GM21381 (cell line): ENCODE measurements around the gene ZFP36L2.
A peak's percentile ranks its signal among the peaks of the same experiment; 100 is the strongest.

Experiments
- ATAC-seq: cut with Tn5 transposase; IDR thresholded peaks from one replicate; pipeline ENCODE4 v1.9.1; 2021; ENCODE audit warnings: mild to moderate bottlenecking, moderate library complexity; ENCODE audit not compliant: unreplicated experiment

The ZFP36L2 gene

DNA sequence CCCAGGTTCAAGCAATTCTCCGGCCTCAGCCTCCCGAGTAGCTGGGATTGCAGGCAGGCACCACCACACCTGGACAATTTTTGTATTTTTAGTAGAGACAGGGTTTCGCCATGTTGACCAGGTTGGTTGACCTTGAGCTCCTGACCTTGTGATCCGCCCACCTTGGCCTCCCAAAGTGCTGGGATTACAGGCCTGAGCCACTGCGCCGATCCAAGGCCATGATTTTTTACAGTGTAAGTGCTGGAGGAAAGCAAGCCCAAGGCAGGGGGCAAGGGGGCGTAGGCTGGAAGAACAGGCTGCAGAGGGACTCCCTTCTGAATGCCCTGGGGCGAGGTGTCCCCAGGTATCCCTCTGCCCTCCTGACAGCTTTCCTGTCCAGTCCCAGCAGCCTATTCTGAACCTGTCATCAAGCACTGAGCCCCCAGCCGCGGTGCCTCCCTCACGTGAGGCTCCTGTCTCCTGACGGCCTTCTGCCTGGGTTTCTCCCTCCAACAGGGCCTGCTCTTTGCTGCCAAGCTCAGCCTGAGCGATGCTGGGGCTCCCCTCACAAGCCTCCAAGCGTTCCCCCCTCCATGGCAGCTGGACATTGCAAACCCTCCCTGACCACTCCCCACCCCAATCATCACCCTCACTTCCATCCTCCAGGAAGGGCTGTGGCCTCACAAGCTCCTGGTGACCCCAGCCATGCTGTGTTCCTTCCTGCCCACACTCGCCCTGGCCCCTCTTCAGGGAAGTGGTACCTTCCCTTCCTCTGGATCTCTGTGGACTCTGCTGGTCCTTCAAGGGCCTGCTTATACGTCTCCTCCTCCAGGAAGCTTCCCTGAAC is 37.6 kb downstream of the ZFP36L2 start:
- ATAC-seq, result no peak

DNA sequence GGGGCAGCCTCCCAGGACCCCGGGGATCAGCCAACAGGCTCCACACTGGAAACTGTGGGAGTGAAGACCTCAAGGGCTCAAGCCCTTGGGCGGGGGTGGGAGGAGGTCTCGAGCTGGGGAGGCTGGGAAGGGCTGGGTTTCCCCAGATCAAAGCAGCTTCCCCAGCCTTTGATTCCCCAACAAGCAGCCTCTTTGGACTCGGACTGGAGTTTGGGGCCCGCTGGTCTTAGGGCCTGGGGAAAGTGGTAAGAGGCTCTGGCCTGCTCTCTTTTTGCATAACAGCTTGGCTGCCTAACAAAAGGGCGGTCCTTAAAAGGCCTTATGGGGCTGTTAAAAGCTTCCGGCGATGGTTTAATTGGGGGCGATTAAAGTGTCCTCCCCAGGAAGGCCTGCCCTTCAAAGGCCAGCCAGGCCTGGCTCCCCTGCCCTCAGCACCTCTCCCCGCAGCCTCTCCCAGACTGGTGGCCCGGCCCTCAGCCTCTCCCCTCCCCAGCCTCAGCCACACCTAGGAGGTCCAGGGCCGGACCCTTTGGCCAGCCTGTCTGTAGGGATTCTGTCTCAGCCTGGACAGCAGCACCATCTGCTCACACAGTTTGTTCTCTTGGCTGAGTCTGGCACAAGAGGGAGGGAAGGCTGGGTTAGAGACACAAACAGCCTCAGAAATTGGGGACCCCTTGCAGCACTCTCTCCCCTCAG is 39.6 kb downstream of the ZFP36L2 start:
- no peak for ATAC-seq

DNA sequence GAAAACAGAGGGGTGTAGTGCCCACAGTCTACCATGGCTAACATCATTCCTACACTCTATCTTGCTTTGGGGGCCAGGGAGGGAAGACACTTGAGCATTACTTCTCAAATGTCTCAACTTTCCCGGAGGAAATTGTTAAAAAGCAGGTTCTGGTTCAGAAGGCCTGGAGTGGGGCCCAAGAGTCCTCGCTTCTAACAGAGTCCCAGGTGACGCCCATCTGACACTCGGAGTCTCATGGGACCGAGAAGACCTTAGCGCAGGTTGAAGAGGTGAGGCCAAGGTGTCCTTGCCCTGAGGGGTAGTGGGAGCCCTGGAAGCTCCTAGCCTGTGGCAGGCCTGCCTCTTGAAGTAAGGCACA is 40.1 kb downstream of the ZFP36L2 start:
- ATAC-seq, result no peak

DNA sequence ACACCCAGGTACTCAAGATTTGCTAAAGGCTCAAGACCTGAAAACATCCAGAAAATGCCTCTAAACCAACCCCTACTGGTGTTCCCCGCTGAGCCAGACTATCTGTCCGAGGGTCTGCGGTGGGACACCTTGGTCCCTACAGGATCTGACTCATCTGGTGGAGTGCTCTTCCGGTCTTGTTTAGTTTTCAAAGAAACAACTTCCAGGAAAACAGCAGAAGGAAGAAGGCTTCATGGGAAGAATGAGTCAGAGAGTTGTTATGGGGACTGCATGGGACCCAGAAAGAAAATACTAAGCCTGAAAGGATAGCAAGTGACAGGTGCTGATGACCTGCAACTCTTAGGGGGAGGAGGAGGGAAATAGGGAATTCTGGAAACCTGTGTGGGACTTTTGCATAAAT is 41.3 kb downstream of the ZFP36L2 start:
- no peak for ATAC-seq

DNA sequence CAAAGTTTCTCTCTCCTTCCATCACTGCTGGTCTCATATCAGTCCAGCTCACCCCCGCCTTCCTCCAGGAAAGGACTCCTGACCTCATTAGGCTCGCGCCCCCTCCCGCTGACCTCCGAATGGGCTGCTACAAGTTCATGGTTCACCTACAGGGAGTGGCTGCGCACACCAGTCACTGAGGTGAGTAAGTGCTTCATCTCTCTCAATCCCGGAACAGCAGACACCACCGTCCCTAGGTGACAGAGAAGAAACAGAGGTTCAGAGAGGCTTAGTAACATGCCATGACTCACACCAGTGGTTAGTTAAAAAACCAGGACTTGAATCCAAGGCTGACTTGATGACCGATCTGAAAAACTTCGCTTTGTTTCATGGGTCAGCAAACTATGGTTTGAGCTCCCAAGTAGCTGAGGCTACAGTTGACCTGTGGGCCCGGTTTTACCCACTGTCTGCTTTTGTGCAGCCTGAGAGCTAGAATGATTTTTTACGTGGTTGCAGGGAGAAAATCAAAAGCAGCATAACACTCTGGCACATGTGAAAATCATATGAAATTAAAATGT is 42.0 kb downstream of the ZFP36L2 start:
- ATAC-seq, result no peak

DNA sequence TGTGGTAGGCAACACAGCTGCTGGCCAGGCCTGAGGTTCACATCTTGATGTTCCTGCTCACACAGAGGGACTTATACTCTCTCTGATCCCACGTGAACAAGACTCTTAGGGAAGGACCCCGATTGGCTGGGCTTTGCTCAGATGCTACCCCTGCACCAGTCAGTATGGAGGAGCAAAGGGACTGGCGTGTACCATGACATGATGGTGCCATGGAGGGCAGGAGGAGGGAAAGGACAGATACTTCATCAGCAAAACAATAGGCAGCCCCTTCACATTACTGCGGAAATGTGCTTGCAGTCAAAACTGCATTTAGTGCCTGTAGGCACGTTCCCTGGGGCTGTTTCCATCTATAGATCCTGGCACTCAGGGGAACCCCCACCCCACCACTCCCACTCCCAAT is 42.7 kb downstream of the ZFP36L2 start:
- no peak for ATAC-seq

DNA sequence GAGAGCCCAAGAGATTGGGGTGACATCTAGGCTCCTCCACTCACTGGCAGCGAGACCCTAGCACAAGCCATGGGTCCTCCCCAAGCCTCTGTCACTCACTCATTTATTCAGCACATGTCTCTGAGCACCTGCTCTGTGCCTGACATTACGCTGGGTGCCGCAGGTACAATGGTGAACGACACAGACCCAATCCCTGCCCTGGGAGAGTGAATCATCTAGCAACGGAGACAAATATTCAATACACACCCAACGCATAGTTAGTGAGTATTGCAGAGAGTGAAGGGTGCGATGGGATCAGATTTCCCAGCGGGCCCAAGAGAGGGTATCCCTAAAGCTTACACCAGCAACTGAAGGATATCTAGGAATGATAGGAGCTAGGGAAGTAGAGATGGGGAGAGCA is 45.5 kb downstream of the ZFP36L2 start:
- no peak for ATAC-seq

DNA sequence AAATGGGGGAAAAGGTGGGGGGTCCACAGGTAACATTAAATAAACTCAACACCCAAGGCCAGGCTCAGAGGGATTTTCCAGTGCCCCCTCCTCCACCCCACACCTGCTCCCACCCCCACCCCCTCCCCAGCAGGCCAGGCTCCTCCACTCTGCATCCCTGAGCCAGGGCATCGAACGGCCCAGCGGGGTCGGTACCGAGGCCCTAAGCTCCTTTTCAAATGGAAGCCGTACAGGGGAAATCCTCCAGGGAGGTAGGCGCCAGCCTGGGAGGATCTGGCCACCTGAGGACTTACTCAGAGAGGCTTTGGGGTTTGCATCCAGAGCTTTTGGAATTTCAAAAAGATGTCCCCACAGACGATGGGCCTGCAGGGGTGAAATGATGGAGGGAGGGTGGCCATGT is 46.5 kb downstream of the ZFP36L2 start:
- ATAC-seq, result no peak

DNA sequence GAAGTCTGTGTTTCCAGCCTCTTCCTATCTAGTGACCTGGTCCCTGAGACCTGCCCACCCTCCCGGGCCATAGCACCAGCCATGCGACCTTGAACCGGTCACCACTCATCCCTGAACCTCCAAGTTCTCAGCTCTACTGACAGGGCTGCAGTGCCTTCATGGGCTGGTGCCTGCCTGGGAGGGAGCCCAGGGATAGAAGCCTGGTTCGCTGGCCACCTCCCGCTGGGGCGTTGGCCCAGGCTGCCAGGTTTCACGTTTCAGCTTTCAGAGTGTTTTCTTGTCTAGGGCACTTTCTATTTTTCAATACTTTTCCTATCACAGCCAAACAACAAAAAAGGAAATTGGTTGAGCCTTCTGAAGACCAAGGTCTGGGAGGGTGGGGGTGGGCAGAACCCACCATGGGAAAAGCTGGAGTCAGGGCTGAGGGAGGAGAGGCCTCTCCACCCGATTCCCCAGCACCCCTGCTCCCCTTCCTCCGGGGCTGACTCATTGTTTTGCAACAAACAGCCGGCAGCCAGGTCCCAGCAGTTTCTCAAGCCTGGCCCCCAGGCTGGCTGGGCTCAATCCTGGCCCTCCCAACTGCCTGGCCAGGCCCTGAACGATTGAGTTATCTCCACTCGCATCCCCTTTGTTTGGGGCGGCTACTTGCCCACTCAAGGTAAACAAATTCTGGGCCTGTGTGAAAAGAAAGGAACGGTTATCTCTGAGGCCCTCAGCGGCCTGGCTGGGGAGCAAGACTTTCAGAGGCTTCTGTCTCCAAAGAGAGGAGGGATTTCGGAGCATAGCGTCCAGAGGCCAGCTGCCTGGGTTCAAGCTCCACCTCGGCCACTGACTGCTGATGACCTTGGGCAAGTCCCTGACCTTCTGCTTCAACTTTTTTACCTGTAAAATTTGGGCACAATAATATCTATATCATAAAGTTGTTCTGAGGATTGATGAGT is 47.5 kb downstream of the ZFP36L2 start:
- no peak for ATAC-seq

DNA sequence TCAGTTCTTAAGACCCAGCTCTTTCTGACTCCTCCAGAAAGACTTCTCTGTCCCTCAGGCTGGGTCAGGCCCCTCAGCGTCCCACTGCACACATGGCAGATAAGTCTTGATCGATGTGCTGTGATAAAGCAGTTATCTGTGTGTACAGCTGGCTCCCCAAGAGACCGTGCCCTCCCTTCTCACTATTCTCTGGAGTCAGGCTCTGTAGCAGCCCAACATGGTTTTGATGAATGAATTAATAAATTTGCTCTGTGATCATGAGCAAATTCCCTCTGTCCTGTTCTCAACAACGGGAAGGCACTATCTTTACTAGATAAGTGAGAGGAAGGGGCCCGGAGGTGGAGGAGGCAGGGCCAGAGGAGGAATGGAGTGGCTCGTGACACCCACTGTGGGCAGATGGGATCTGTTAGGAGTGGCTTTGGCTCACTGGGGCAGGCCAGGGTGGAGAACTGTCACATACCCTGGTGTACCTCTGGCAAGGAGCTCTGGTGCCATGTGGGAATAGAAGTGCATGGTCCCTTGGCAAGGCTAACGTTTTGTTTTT is 48.3 kb downstream of the ZFP36L2 start:
- ATAC-seq, result no peak

DNA sequence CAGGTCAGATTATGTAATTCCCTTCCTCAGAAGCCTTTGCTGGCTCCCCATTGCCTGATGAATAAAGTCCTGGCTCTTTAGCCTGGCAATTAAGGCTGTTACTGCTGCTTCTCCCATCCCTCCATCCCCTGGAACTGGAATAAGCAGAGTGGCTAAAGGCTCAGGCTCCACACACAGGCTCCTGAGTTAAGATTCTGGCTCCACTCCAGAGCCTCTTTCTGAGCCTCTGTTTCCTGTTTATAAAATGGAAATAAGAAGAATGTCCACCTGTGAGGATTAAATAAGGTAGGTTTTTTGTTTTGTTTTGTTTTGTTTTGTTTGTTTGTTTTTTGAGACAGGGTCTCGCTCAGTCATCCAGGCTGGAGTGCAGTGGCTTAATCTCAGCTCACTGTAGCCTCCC is 50.0 kb downstream of the ZFP36L2 start:
- ATAC-seq, result no peak

DNA sequence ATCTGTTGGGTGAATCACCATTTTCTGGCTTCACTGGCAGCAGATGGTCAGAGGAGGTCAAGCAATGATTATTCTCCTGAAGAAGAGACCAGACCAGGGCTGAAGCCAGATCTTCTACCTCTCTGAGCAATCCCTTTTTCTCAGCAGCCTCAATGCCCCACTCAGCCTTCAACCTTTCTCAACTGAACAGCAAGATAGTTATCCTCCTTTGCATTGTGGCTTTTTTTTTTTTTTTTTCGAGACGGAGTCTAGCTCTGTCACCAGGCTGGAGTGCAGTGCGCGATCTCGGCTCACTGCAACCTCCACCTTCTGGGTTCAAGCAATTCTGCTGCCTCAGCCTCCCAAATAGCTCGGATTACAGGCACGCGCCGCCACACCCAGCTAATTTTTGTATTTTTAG is 50.5 kb downstream of the ZFP36L2 start:
- no peak for ATAC-seq

DNA sequence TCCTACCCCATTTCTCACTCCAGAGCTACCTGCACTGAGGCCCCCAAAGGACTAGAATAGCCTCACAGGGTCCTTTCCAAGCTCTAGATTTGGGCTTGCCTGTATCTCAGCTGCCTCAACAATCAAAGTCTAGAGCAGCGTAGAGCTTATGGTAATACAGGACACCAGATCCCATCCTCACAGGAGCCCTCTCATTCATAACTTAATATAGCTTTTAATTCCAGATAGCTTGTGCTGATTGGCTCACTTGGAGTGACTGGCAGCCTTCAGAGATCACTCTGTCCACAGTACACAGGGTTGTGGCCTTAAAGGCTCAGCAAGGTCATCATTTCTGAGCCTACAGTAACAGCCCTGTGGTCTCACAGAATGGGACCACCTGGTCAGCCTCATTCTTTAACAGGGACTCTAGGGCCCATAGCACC is 51.4 kb downstream of the ZFP36L2 start:
- ATAC-seq, result no peak

DNA sequence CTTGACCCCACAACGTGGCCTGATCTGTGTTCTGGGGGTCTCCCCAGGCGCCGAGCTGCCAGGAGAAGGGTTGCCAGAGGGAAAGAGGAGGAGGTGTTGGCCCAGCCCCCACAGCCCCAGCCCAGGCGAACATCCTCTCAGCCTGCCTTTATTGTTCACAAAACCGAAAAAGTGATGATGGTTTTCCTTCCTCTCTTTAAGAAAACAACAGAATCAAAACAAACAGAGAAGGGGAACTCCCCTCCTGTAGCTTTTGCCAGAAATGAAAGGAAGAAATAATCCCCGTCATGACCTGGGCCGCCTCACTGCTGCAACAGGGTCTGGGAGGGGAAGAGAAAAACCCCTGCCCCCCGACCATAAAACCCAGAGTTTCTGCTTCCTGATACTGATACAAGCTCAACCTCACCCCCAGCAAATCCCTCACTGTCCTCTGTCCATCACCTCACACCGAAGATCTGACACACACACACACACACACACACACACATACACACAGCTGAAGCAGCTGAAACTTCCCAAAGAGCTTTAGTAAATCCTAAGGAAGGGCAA is 52.0 kb downstream of the ZFP36L2 start:
- peak; percentile 87 for ATAC-seq
